ENCODE measurements around the gene KRT13.

- TF ChIP-seq CTCF (conservative IDR thresholded peaks at IDR 0.05; ENCODE audit: low read depth, low read length), result no peak
- TF ChIP-seq EZH2 (IDR thresholded peaks at IDR 0.05; ENCODE audit: borderline replicate concordance, low read depth, low read length, poor library complexity, severe bottlenecking), result no peak
These were observed 13.5 kb upstream of the KRT13 start, which contains the start of gene KRT15 for GRCh38 chr17:41518789-41519449.

Measured in A673 (cell line).